C4-2B (cell line): Measurements from ENCODE around the gene RAMP3.

Experiments used
- ZFX ChIP-seq: fragments of 450-650 bp; IDR thresholded peaks from 2 replicates; pipeline ENCODE4 v1.6.1; 2017
- TF ChIP-seq, protein P1 (sequence below): fragments of 450-650 bp; conservative IDR thresholded peaks from 2 replicates; pipeline ENCODE4 v1.5.1; 2017; ENCODE audit warnings: mild to moderate bottlenecking

DNA sequence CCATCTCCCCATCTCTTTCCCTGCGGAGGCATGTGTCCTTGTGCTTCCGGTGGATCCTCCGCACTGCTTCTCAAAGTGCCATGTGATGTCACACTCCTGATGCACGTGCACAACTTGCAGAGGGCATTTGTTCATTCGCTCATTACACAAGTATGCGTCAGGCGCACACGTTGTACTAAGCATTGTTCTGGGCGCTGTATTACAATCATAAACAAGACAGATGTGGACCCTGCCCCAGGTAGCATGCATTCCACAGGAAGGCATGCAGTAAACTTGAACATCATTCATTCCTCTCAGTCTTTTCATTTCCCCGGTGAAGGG lies 9.0 kb upstream of the RAMP3 start:
- TF ChIP-seq, protein P1, sequence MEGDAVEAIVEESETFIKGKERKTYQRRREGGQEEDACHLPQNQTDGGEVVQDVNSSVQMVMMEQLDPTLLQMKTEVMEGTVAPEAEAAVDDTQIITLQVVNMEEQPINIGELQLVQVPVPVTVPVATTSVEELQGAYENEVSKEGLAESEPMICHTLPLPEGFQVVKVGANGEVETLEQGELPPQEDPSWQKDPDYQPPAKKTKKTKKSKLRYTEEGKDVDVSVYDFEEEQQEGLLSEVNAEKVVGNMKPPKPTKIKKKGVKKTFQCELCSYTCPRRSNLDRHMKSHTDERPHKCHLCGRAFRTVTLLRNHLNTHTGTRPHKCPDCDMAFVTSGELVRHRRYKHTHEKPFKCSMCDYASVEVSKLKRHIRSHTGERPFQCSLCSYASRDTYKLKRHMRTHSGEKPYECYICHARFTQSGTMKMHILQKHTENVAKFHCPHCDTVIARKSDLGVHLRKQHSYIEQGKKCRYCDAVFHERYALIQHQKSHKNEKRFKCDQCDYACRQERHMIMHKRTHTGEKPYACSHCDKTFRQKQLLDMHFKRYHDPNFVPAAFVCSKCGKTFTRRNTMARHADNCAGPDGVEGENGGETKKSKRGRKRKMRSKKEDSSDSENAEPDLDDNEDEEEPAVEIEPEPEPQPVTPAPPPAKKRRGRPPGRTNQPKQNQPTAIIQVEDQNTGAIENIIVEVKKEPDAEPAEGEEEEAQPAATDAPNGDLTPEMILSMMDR, result no peak
- no peak for TF ChIP-seq ZFX
